SU-DHL-6 (cell line): ENCODE results near the gene ADSS2.

Experiments used
- EZH2phosphoT487 ChIP-seq: fragments of 200-600 bp; sonication (generic), shearing (Covaris generic); conservative IDR thresholded peaks from 2 replicates; pipeline ENCODE4 v1.6.1; 2018; ENCODE audit warnings: mild to moderate bottlenecking, antibody characterized with exemption, low read length, moderate library complexity, mixed read lengths
- TF ChIP-seq, protein P1 (sequence below): fragments of 200-600 bp; sonication (generic); IDR thresholded peaks from one replicate; pipeline ENCODE4 v1.5.1; 2017; ENCODE audit warnings: antibody characterized with exemption, mild to moderate bottlenecking, low read length, moderate library complexity; ENCODE audit not compliant: insufficient read depth, poor library complexity, severe bottlenecking

DNA sequence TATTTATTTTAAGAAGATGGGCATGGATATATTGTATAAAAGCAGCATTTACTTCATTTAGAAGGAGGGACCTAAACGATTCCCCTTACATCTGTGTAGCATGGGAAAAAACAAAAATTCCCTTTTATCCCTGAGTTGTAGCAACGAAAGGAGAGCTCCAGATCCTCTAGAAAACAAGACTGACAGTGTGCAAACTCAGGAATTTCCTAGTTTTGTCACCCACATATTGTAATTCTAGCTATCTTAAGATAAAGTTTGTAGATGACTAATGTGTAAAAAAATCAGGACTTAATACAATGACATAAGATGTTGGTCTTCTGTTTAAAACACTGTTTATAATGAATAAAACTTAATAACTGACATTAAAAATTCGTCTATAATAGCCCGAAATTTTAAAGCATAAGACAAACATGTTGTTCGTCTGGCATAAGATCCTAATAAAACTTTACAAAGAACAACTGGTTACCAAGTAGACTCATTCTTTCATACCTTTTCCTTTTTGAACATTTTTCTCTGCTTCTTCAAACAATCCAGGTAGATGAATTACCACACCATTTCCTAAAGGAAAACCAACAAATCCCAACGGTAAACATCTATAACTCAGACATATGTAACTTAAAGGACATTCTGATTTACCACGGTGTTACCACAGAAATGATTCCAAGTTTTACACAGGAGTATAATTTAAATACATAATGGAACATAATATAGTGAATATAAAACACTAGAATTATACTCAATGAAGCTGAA is 15.2 kb downstream of the ADSS2 start:
- TF ChIP-seq, protein P1, sequence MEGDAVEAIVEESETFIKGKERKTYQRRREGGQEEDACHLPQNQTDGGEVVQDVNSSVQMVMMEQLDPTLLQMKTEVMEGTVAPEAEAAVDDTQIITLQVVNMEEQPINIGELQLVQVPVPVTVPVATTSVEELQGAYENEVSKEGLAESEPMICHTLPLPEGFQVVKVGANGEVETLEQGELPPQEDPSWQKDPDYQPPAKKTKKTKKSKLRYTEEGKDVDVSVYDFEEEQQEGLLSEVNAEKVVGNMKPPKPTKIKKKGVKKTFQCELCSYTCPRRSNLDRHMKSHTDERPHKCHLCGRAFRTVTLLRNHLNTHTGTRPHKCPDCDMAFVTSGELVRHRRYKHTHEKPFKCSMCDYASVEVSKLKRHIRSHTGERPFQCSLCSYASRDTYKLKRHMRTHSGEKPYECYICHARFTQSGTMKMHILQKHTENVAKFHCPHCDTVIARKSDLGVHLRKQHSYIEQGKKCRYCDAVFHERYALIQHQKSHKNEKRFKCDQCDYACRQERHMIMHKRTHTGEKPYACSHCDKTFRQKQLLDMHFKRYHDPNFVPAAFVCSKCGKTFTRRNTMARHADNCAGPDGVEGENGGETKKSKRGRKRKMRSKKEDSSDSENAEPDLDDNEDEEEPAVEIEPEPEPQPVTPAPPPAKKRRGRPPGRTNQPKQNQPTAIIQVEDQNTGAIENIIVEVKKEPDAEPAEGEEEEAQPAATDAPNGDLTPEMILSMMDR, result no peak
- no peak for TF ChIP-seq EZH2phosphoT487
